SK-N-SH (cell line): ENCODE results near the gene OPN3. TPM values are rescaled to one million over a fixed set of nuclear protein-coding genes. Genes with fewer than 3 reads are reported as not detected.

Experiments used
- CTCF ChIA-PET: fragments of 300-600, 350-600 bp; formaldehyde crosslinking; extraction: SDS; loops from one replicate; lab custom pipeline; 2021; lab: Yijun Ruan, JAX
- POLR2A ChIA-PET: fragments of 350-600 bp; sonication (Branson Sonifier 250); formaldehyde crosslinking; extraction: SDS; loops from one replicate; lab custom pipeline; 2020; ENCODE audit warnings: antibody characterized with exemption, inconsistent platforms; lab: Yijun Ruan, JAX
- DNase-seq: peaks from one replicate; pipeline ENCODE4 v3.0.0; 2012
- H2AFZ ChIP-seq: fragments of 200-600 bp; sonication (generic); 2 replicates; pipeline ENCODE4 v1.8.1; 2016; ENCODE audit warnings: antibody characterized with exemption, mild to moderate bottlenecking, low read depth
- H3F3A ChIP-seq: fragments of 200-600 bp; sonication (generic); replicated peaks from 2 replicates; pipeline ENCODE3; 2016; ENCODE audit warnings: antibody characterized with exemption, mild to moderate bottlenecking; ENCODE audit not compliant: insufficient read depth
- H3K27ac ChIP-seq, 2 experiments: fragments of 200-500 bp in 1 of 2; fragments of 200-600 bp in 1 of 2; sonication (Bioruptor generic) in 1 of 2; sonication (generic), shearing (Covaris generic) in 1 of 2; 2 replicates each; pipeline versions ENCODE4 v1.5.1 to v1.6.1; 2014 to 2016; ENCODE audit warnings: low read depth in 2 of 2, inconsistent platforms in 1 of 2, low read length in 1 of 2, mild to moderate bottlenecking in 1 of 2, mixed read lengths in 1 of 2
- H3K27me3 ChIP-seq: fragments of 200-600 bp; sonication (generic), shearing (Covaris generic); 2 replicates; pipeline ENCODE4 v1.6.1; 2016; ENCODE audit warnings: mixed run types; ENCODE audit not compliant: insufficient read depth
- H3K36me3 ChIP-seq, 2 experiments: fragments of 200-500 bp in 1 of 2; fragments of 200-600 bp in 1 of 2; sonication (Bioruptor generic) in 1 of 2; sonication (generic) in 1 of 2; replicated peaks in 1 of 2; 2 replicates each; pipeline versions ENCODE3 to v1.5.1; 2014 to 2016; ENCODE audit warnings: low read length in 1 of 2, mild to moderate bottlenecking in 1 of 2; ENCODE audit not compliant: insufficient read depth in 2 of 2, control insufficient read depth in 1 of 2
- H3K4me1 ChIP-seq, 2 experiments: fragments of 200-500 bp in 1 of 2; fragments of 200-600 bp in 1 of 2; sonication (Bioruptor generic) in 1 of 2; sonication (generic), shearing (Covaris generic) in 1 of 2; 2 replicates each; pipeline versions ENCODE4 v1.5.1 to v1.6.1; 2014 to 2016; ENCODE audit warnings: low read depth in 1 of 2, low read length in 1 of 2, mixed run types in 1 of 2; ENCODE audit not compliant: insufficient read depth in 2 of 2, control insufficient read depth in 1 of 2
- H3K4me2 ChIP-seq: fragments of 200-600 bp; sonication (generic), shearing (Covaris generic); 2 replicates; pipeline ENCODE4 v1.6.1; 2017; ENCODE audit warnings: mixed run types
- H3K4me3 ChIP-seq, 2 experiments: fragments of 200-500 bp in 1 of 2; fragments of 200-600 bp in 1 of 2; sonication (Bioruptor generic) in 1 of 2; sonication (generic), shearing (Covaris generic) in 1 of 2; 2 replicates each; pipeline versions ENCODE4 v1.5.1 to v1.8.1; 2014 to 2016; ENCODE audit warnings: low read depth in 2 of 2, inconsistent platforms in 1 of 2, low read length in 1 of 2, mild to moderate bottlenecking in 1 of 2, mixed read lengths in 1 of 2, moderate library complexity in 1 of 2
- H3K79me2 ChIP-seq: fragments of 200-600 bp; sonication (generic); 2 replicates; pipeline ENCODE4 v1.8.1; 2017; ENCODE audit warnings: mild to moderate bottlenecking; ENCODE audit not compliant: insufficient read depth
- H3K9ac ChIP-seq: fragments of 200-600 bp; sonication (generic); 2 replicates; pipeline ENCODE4 v1.6.1; 2017; ENCODE audit warnings: mixed run types
- H3K9me2 ChIP-seq: fragments of 200-600 bp; sonication (generic); 2 replicates; pipeline ENCODE4 v1.6.1; 2017; ENCODE audit warnings: mixed run types
- H3K9me3 ChIP-seq: fragments of 200-600 bp; sonication (generic); 2 replicates; pipeline ENCODE4 v1.6.1; 2017; ENCODE audit warnings: mixed run types, mild to moderate bottlenecking, moderate library complexity
- H4K20me1 ChIP-seq: fragments of 200-600 bp; sonication (generic); 2 replicates; pipeline ENCODE4 v1.6.1; 2017; ENCODE audit warnings: mild to moderate bottlenecking, mixed run types; ENCODE audit not compliant: insufficient read depth
- EP300 ChIP-seq, 2 experiments: IDR thresholded peaks; 2 replicates each; pipeline versions ENCODE4 v1.4.0 to v1.6.1; 2012; ENCODE audit warnings: borderline replicate concordance in 1 of 2, low read depth in 1 of 2, low read length in 1 of 2
- EZH2phosphoT487 ChIP-seq: fragments of 200-600 bp; sonication (generic); IDR thresholded peaks from 2 replicates; pipeline ENCODE4 v1.6.1; 2017; ENCODE audit warnings: low read depth, mixed run types, mild to moderate bottlenecking, antibody characterized with exemption, moderate library complexity, borderline replicate concordance
- GABPA ChIP-seq: IDR thresholded peaks from 2 replicates; pipeline ENCODE4 v1.4.0; 2012; ENCODE audit warnings: low read depth, mild to moderate bottlenecking
- IRF3 ChIP-seq: fragments of 150-350 bp; IDR thresholded peaks from 2 replicates; pipeline ENCODE4 v1.6.1; 2016; ENCODE audit warnings: mild to moderate bottlenecking, low read depth, low read length
- NRF1 ChIP-seq: IDR thresholded peaks from 2 replicates; pipeline ENCODE4 v1.6.1; 2012; ENCODE audit warnings: low read depth, mild to moderate bottlenecking, low read length
- POLR2AphosphoS5 ChIP-seq: IDR thresholded peaks from 2 replicates; pipeline ENCODE4 v1.6.1; 2012; ENCODE audit warnings: low read depth, low read length
- TAF1 ChIP-seq: IDR thresholded peaks from 2 replicates; pipeline ENCODE4 v1.6.1; 2012; ENCODE audit warnings: low read depth, mild to moderate bottlenecking, low read length, moderate library complexity, borderline replicate concordance
- USF2 ChIP-seq: fragments of 150-350 bp; IDR thresholded peaks from 2 replicates; pipeline ENCODE4 v1.6.1; 2017; ENCODE audit warnings: antibody characterized with exemption, low read length, low read depth, borderline replicate concordance
- YY1 ChIP-seq: IDR thresholded peaks from 2 replicates; pipeline ENCODE4 v1.4.0; 2012; ENCODE audit warnings: low read depth, mild to moderate bottlenecking
- WGBS: methylation state at CpG from one replicate; pipeline ENCODE4 v1.1.6; 2017; ENCODE audit warnings: low lambda C conversion rate; 5-methylcytosine and 5-hydroxymethylcytosine counted together
- polyA plus RNA-seq, 3 experiments: library from polyadenylated mRNA; depleted of rRNA; stranded (reverse); fragments of >200 nt; gene quantifications; 2 replicates each; pipeline ENCODE4 v1.2.3, GENCODE V29; 2012

OPN3 gene
- polyA plus RNA-seq, 1 of the 3 experiments (the other 2 are of a cell fraction), result 7.8 TPM

- TF ChIP-seq TAF1, result no peak
These were observed 39.2 kb upstream of the OPN3 start (continued) for GRCh38 chr1:241679404-241679803.

GRCh38 chr1:241678536-241678935, 38.4 kb upstream of the OPN3 start:
- no peak overlapping the region for H3K27ac ChIP-seq
- no peak overlapping the region for H3K9ac ChIP-seq
- H4K20me1 ChIP-seq, result no peaks in the 10 kb centered on the region
- H3K4me1 ChIP-seq, result peaks cover 0 to 2% of the 10 kb centered on the region in 2 experiments; a peak in 1 of 4 replicates
- CTCF ChIA-PET, result interaction anchor here (1.7 kb wide), 1 partner anchor 156 kb away, joined by 5 read pairs; no protein-coding TSS in a partner anchor
- WGBS, result 64% methylated on average over 2 of the region's 2 CpGs
- H2AFZ ChIP-seq, result no peak overlapping the region
- H3K9me2 ChIP-seq, result no peaks in the 10 kb centered on the region
- TF ChIP-seq TAF1 (no peak), GABPA (no peak), EZH2phosphoT487 (no peak)
- no peaks in the 10 kb centered on the region for H3K27me3 ChIP-seq
- H3F3A ChIP-seq, result no peaks in the 10 kb centered on the region
- POLR2A ChIA-PET, result no interaction called here
- no peak for DNase-seq
- H3K4me2 ChIP-seq, result no peak overlapping the region
- no peaks in the 10 kb centered on the region for H3K79me2 ChIP-seq
- H3K4me3 ChIP-seq, result no peak overlapping the region
- H3K36me3 ChIP-seq, result no peaks in the 10 kb centered on the region
- H3K9me3 ChIP-seq, result no peaks in the 10 kb centered on the region

GRCh38 chr1:241677201-241677600, 37.0 kb upstream of the OPN3 start:
- no peak for TF ChIP-seq GABPA
- TF ChIP-seq USF2, result no peak
- no peak for TF ChIP-seq NRF1
- no peak for TF ChIP-seq IRF3
- no peak for TF ChIP-seq EP300 (IDR thresholded peaks at IDR 0.05; ENCODE audit: borderline replicate concordance in 1 of 2, low read depth in 1 of 2, low read length in 1 of 2)
- no peak for TF ChIP-seq EZH2phosphoT487
- no peak for TF ChIP-seq YY1
- no peak for TF ChIP-seq POLR2AphosphoS5
- POLR2A ChIA-PET, result no interaction called here
- 68% methylated on average over 5 of the region's 5 CpGs for WGBS
- H3K9me3 ChIP-seq, result no peaks in the 10 kb centered on the region
- no peak for DNase-seq
- H3K9me2 ChIP-seq, result no peaks in the 10 kb centered on the region
- no peaks in the 10 kb centered on the region for H3K36me3 ChIP-seq
- no peak overlapping the region for H3K4me3 ChIP-seq
- no peak overlapping the region for H2AFZ ChIP-seq
- H3K9ac ChIP-seq, result no peak overlapping the region
- H3K4me1 ChIP-seq, result peaks cover 0 to 2% of the 10 kb centered on the region in 2 experiments; a peak in 1 of 4 replicates
- H3K27me3 ChIP-seq, result no peaks in the 10 kb centered on the region
- H3K27ac ChIP-seq, result no peak overlapping the region
- H4K20me1 ChIP-seq, result no peaks in the 10 kb centered on the region
- no peak overlapping the region for H3K4me2 ChIP-seq
- CTCF ChIA-PET, result interaction anchor here (1.2 kb wide), 1 partner anchor 72 kb away, joined by 3 read pairs; no protein-coding TSS in a partner anchor
- H3K79me2 ChIP-seq, result no peaks in the 10 kb centered on the region
- no peaks in the 10 kb centered on the region for H3F3A ChIP-seq
